HepG2 (cell line): ENCODE measurements around the gene RAE1. TPM values are rescaled to one million over a fixed set of nuclear protein-coding genes. Genes with fewer than 3 reads are reported as not detected.
A peak's percentile ranks its signal among the peaks of the same experiment; 100 is the strongest.

Experiments
- ATAC-seq: fragments of 200-7000 bp; cut with Tn5 transposase; 3 replicates; pipeline ENCODE4 v1.9.1; 2020; ENCODE audit warnings: mild to moderate bottlenecking, moderate library complexity
- BruUV-seq: library from RNA; stranded (reverse); fragments of 400-500 nt; replicated peaks from 2 replicates; lab custom pipeline; 2021; lab: Mats Ljungman, UMichigan
- CTCF ChIA-PET: fragments of 300-600 bp; formaldehyde crosslinking; extraction: SDS; loops from one replicate; lab custom pipeline; 2021; ENCODE audit warnings: low total read pairs, inconsistent platforms, low intra/inter-chr PET ratio; lab: Yijun Ruan, JAX
- POLR2A ChIA-PET: fragments of 350-600 bp; sonication (Branson Sonifier 250); formaldehyde crosslinking; loops from one replicate; lab custom pipeline; 2020; ENCODE audit warnings: antibody characterized with exemption, inconsistent platforms; lab: Yijun Ruan, JAX
- DNase-seq: peaks from one replicate; pipeline ENCODE4 v3.0.0-alpha.2; 2015; ENCODE audit warnings: low spot score
- FAIRE-seq: peaks from 3 replicates; lab custom pipeline; 2011; peaks lifted over from hg19 to GRCh38; lab: Jason Lieb, UNC
- H2AFZ ChIP-seq: one replicate; pipeline ENCODE4 v1.6.1; 2011; ENCODE audit warnings: low read length, inconsistent platforms
- H3K27ac ChIP-seq: fragments of 300-600 bp; 3 replicates; pipeline ENCODE4 v1.8.0; 2011; ENCODE audit warnings: mixed run types, mild to moderate bottlenecking, mixed read lengths, low read length, inconsistent platforms; ENCODE audit not compliant: insufficient read depth; ENCODE audit errors: extremely low read length
- H3K27me3 ChIP-seq, 2 experiments: fragments of 200-600 bp in 1 of 2; 2 replicates in 1 of 2; 3 replicates in 1 of 2; pipeline versions ENCODE4 v1.6.0 to v1.8.0; 2011; ENCODE audit warnings: low read length in 2 of 2, mild to moderate bottlenecking in 2 of 2, moderate library complexity in 2 of 2, inconsistent platforms in 1 of 2; ENCODE audit not compliant: insufficient read depth in 2 of 2, control insufficient read depth in 1 of 2
- H3K36me3 ChIP-seq, 2 experiments: fragments of 200-600 bp in 1 of 2; replicated peaks in 1 of 2; 2 replicates in 1 of 2; 3 replicates in 1 of 2; pipeline versions ENCODE4 v1.5.1 to v1.8.0; 2011; ENCODE audit warnings: low read length in 2 of 2, inconsistent platforms in 1 of 2; ENCODE audit not compliant: insufficient read depth in 2 of 2, control insufficient read depth in 1 of 2
- H3K4me1 ChIP-seq: 2 replicates; pipeline ENCODE4 v1.5.1; 2012; ENCODE audit warnings: low read length, inconsistent platforms; ENCODE audit not compliant: insufficient read depth
- H3K4me2 ChIP-seq: 2 replicates; pipeline ENCODE4 v1.6.0; 2011; ENCODE audit warnings: low read depth, low read length, inconsistent platforms
- H3K4me3 ChIP-seq, 3 experiments: fragments of 200-600 bp in 1 of 3; sonication (generic), shearing (Covaris generic) in 1 of 3; replicated peaks in 1 of 3; 2 replicates each; pipeline ENCODE4 v1.5.1; 2011 to 2016; ENCODE audit warnings: low read length in 3 of 3, inconsistent platforms in 2 of 3, low read depth in 2 of 3, mild to moderate bottlenecking in 2 of 3, control low read depth in 1 of 3, mixed read lengths in 1 of 3; ENCODE audit not compliant: insufficient read depth in 1 of 3
- H3K79me2 ChIP-seq: one replicate; pipeline ENCODE4 v1.6.1; 2011; ENCODE audit warnings: low read length, inconsistent platforms; ENCODE audit not compliant: insufficient read depth
- H3K9ac ChIP-seq: 2 replicates; pipeline ENCODE4 v1.6.0; 2011; ENCODE audit warnings: mild to moderate bottlenecking, low read depth, low read length, inconsistent platforms; ENCODE audit not compliant: insufficient read depth
- H3K9me3 ChIP-seq: 2 replicates; pipeline ENCODE4 v1.5.1; 2012; ENCODE audit warnings: mild to moderate bottlenecking, low read length
- H4K20me1 ChIP-seq: 2 replicates; pipeline ENCODE4 v1.6.0; 2011; ENCODE audit warnings: inconsistent platforms, mild to moderate bottlenecking, low read length, moderate library complexity; ENCODE audit not compliant: insufficient read depth
- FOXM1 ChIP-seq: sonication (generic); formaldehyde crosslinking; IDR thresholded peaks from 2 replicates; pipeline ENCODE4 v1.5.0; 2020; ENCODE audit warnings: missing genetic modification reagents
- FUBP1 ChIP-seq: sonication (generic); formaldehyde crosslinking; IDR thresholded peaks from 2 replicates; pipeline ENCODE4 v1.5.1; 2020; ENCODE audit warnings: missing genetic modification reagents, mild to moderate bottlenecking, borderline replicate concordance
- HHEX ChIP-seq: IDR thresholded peaks from 2 replicates; pipeline ENCODE4 v1.6.1; 2016; ENCODE audit warnings: control low read depth
- HMG20A ChIP-seq: IDR thresholded peaks from 2 replicates; pipeline ENCODE4 v1.6.1; 2016; ENCODE audit warnings: borderline replicate concordance
- HMGA1 ChIP-seq: sonication (generic); formaldehyde crosslinking; conservative IDR thresholded peaks from 2 replicates; pipeline ENCODE4 v1.4.0; 2020; ENCODE audit warnings: missing genetic modification reagents
- MXD4 ChIP-seq: IDR thresholded peaks from 2 replicates; pipeline ENCODE4 v1.6.1; 2016; ENCODE audit warnings: mild to moderate bottlenecking, missing biosample characterization, missing genetic modification reagents
- NR2C2 ChIP-seq: sonication (generic); formaldehyde crosslinking; IDR thresholded peaks from 2 replicates; pipeline ENCODE4 v1.4.0; 2020; ENCODE audit warnings: missing genetic modification reagents, mild to moderate bottlenecking, moderate library complexity, borderline replicate concordance
- NR2F1 ChIP-seq, 2 experiments: fragments of 450-650 bp in 1 of 2; formaldehyde crosslinking in 1 of 2; IDR thresholded peaks; 2 replicates each; pipeline versions ENCODE4 v1.5.0 to v1.6.1; 2016 to 2020; ENCODE audit warnings: mild to moderate bottlenecking in 1 of 2, missing compliant biosample characterization in 1 of 2, missing genetic modification reagents in 1 of 2, moderate library complexity in 1 of 2
- SPEN ChIP-seq: sonication (generic); formaldehyde crosslinking; IDR thresholded peaks from 2 replicates; pipeline ENCODE4 v1.5.1; 2020; ENCODE audit warnings: low read depth, mild to moderate bottlenecking, missing genetic modification reagents
- SYNCRIP ChIP-seq: fragments of 200-400 bp; formaldehyde crosslinking; IDR thresholded peaks from 2 replicates; pipeline ENCODE4 v1.6.1; 2018; ENCODE audit warnings: mild to moderate bottlenecking, low read depth, low read length; ENCODE audit not compliant: insufficient read depth
- ZBTB37 ChIP-seq: sonication (generic); formaldehyde crosslinking; IDR thresholded peaks from 2 replicates; pipeline ENCODE4 v1.4.0; 2020; ENCODE audit warnings: mild to moderate bottlenecking, missing genetic modification reagents
- ZNF230 ChIP-seq: sonication (generic); formaldehyde crosslinking; IDR thresholded peaks from 2 replicates; pipeline ENCODE4 v1.4.0; 2020; ENCODE audit warnings: mild to moderate bottlenecking, missing genetic modification reagents
- ZNF296 ChIP-seq: sonication (generic); formaldehyde crosslinking; conservative IDR thresholded peaks from 2 replicates; pipeline ENCODE4 v1.5.0; 2020; ENCODE audit warnings: mild to moderate bottlenecking, missing genetic modification reagents
- ZNF333 ChIP-seq: sonication (generic); formaldehyde crosslinking; IDR thresholded peaks from 2 replicates; pipeline ENCODE4 v1.4.0; 2020; ENCODE audit warnings: mild to moderate bottlenecking, missing genetic modification reagents, borderline replicate concordance
- ZNF512B ChIP-seq: sonication (generic); formaldehyde crosslinking; IDR thresholded peaks from 2 replicates; pipeline ENCODE4 v1.5.1; 2020; ENCODE audit warnings: missing genetic modification reagents, mild to moderate bottlenecking, borderline replicate concordance
- ZNF558 ChIP-seq: sonication (generic); formaldehyde crosslinking; IDR thresholded peaks from 2 replicates; pipeline ENCODE4 v1.9.0; 2022; ENCODE audit warnings: mild to moderate bottlenecking, missing genetic modification reagents, borderline replicate concordance
- ZNF788 ChIP-seq: sonication (generic); formaldehyde crosslinking; IDR thresholded peaks from 2 replicates; pipeline ENCODE4 v1.5.0; 2020; ENCODE audit warnings: mild to moderate bottlenecking, missing genetic modification reagents, borderline replicate concordance
- WGBS: methylation state at CpG from one replicate; pipeline ENCODE4 v1.1.6; 2017; ENCODE audit warnings: low lambda C conversion rate; 5-methylcytosine and 5-hydroxymethylcytosine counted together
- in situ Hi-C: cut with HindIII; loops from 2 replicates; pipeline ENCODE4 v1.10.0; 2017; ENCODE audit warnings: low pct_unique_long_range_greater_than_20kb; ENCODE audit not compliant: extremely low pct_ligation_motif_present
- intact Hi-C: fragments of 100-400 bp; cut with micrococcal nuclease; formaldehyde crosslinking; loops from one replicate; pipeline ENCODE4 v1.10.0; 2022; ENCODE audit not compliant: unreplicated experiment
- polyA plus RNA-seq, 8 experiments: library from polyadenylated mRNA; depleted of rRNA in 3 of 8; stranded (reverse) in 7 of 8; unstranded in 1 of 8; fragments of >200 nt; fragmentation: Illumina TruSeq in 4 of 8; extraction: Trizol in 4 of 8; gene quantifications; 2 replicates each; pipeline versions ENCODE4 v1.2.1 to v1.2.3, GENCODE V29; 2011 to 2016; ENCODE audit warnings: low read depth in 4 of 8, missing spikeins in 1 of 8, mixed read lengths in 1 of 8; ENCODE audit not compliant: insufficient read depth in 1 of 8
- total RNA-seq, 5 experiments: library from RNA; depleted of rRNA; stranded (reverse); fragments of >200 nt; fragmentation: Illumina TruSeq; extraction: Trizol; gene quantifications; 2 replicates each; pipeline ENCODE4 v1.2.3, GENCODE V29; 2016; ENCODE audit warnings: low read depth in 1 of 5

The RAE1 gene
- total and polyA plus RNA-seq, 2 of the 13 experiments (the other 11 are each of a cell fraction or from before 2014, with no cell fraction given): 36.1 to 72.9 TPM

- DNase-seq (peak; percentile 83), ATAC-seq (peak; percentile 74), FAIRE-seq (no peak)
- Histone ChIP-seq H3K4me3 (peak overlapping the region in 1 of 3 experiments; percentile 47; a peak in 1 of 6 replicates), H3K9me3 (no peaks in the 10 kb centered on the region), H3K27me3 (peaks cover under 1 to 32% of the 10 kb centered on the region in 2 experiments), H3K9ac (peak overlapping the region; percentile 33; the same call in 1 of the 2 replicates), H3K36me3 (no peaks in the 10 kb centered on the region), H3K4me1 (peaks cover 50% of the 10 kb centered on the region), H4K20me1 (no peaks in the 10 kb centered on the region), H3K4me2 (peak overlapping the region; percentile 74), H3K27ac (no peak overlapping the region), H3K79me2 (no peaks in the 10 kb centered on the region), H2AFZ (no peak overlapping the region)
- ChIA-PET POLR2A (interaction anchor here (0.7 to 1.3 kb wide), 5 partner anchors 13 to 39 kb away, joined by 3 to 4 read pairs (median 3); partner anchors contain the start of gene RBM38), CTCF (no interaction called here)
- no TSS peak for BruUV-seq
- intact Hi-C loops (no loop called here), in situ Hi-C loops (no loop called here)
- WGBS: 48% methylated on average over 18 of the region's 21 CpGs
- TF ChIP-seq SYNCRIP (no peak), NR2C2 (CRISPR knock-in tag) (peak; percentile 61), HMGA1 (CRISPR knock-in tag) (no peak), ZNF296 (CRISPR knock-in tag) (no peak), ZBTB37 (no peak), ZNF558 (CRISPR knock-in tag) (no peak), HHEX (no peak), ZNF512B (CRISPR knock-in tag) (no peak), ZNF788 (CRISPR knock-in tag) (0 out of 2 replicates have a peak, but pooled peaks have one; percentile 25), SPEN (peak; percentile 42; the same call in 1 of the 2 replicates), ZNF230 (CRISPR knock-in tag) (no peak), ZNF333 (CRISPR knock-in tag) (peak; percentile 65; the same call in 1 of the 2 replicates), FUBP1 (CRISPR knock-in tag) (no peak), MXD4 (CRISPR knock-in tag) (no peak), FOXM1 (CRISPR knock-in tag) (no peak), NR2F1 (CRISPR knock-in tag; IDR thresholded peaks at IDR 0.05) (peak; percentile 73 to 81), HMG20A (peak; percentile 63; the same call in 1 of the 2 replicates)
These were observed 77.5 kb downstream of the RAE1 start for GRCh38 chr20:57428324-57429158.
